ENCODE data around the gene ST8SIA5. TPM values are rescaled to one million over a fixed set of nuclear protein-coding genes. Genes with fewer than 3 reads are reported as not detected.

ST8SIA5 gene
- total RNA-seq, 2 experiments from 2014 or later, result not detected

GRCh38 chr18:46656326-46657114, 100.3 kb downstream of the ST8SIA5 start:
- Mint-ChIP-seq H3K9me3 (no peaks in the 10 kb centered on the region), H3K4me3 (no peak overlapping the region), H3K4me1 (ENCODE audit: low read depth) (no peaks in the 10 kb centered on the region), H3K27ac (no peak overlapping the region), H3K27me3 (ENCODE audit: low read depth) (no peaks in the 10 kb centered on the region), H3K36me3 (ENCODE audit: low read depth) (no peaks in the 10 kb centered on the region)
- no peak for DNase-seq
- intact Hi-C loops (cut with micrococcal nuclease), result no loop called here
- CTCF ChIA-PET, result interaction anchor here (0.7 to 4.0 kb wide), 8 partner anchors 10 to 508 kb away, joined by 3 to 53 read pairs (median 22); a partner anchor contains a TSS

- no peaks in the 10 kb centered on the region for H3K9me3 Mint-ChIP-seq
- H3K36me3 Mint-ChIP-seq (ENCODE audit: low read depth), result no peaks in the 10 kb centered on the region
- DNase-seq, result no peak
- no peak overlapping the region for H3K4me3 Mint-ChIP-seq
- no peak overlapping the region for H3K27ac Mint-ChIP-seq
- no peaks in the 10 kb centered on the region for H3K4me1 Mint-ChIP-seq (ENCODE audit: low read depth)
- CTCF ChIA-PET, result no interaction called here
- H3K27me3 Mint-ChIP-seq (ENCODE audit: low read depth), result no peaks in the 10 kb centered on the region
- intact Hi-C loops (cut with micrococcal nuclease), result no loop called here
Observed at GRCh38 chr18:46652372-46652771, 104.5 kb downstream of the ST8SIA5 start.

DNA sequence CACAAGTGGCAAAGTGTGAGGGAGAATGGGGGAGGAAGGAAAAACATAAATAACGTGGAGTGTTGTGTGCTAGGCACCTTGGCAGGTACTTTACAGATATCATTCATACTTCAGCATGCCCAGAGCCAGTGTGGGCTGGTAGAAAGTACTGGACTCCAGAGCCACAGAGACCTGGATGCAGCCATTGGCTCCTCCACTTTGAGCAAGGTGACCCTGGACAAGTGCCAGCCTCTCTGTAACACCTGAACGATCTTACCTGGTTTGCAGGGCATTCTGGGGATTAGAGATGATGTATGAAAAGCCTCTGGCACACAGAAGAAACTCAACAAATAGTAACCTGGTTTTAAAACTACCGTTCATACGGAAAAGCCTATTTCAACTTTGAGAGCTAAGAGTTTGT, 106.2 kb downstream of the ST8SIA5 start:
- no peak for DNase-seq
- no peaks in the 10 kb centered on the region for H3K9me3 Mint-ChIP-seq
- no peaks in the 10 kb centered on the region for H3K36me3 Mint-ChIP-seq (ENCODE audit: low read depth)
- H3K27ac Mint-ChIP-seq, result no peak overlapping the region
- no peaks in the 10 kb centered on the region for H3K27me3 Mint-ChIP-seq (ENCODE audit: low read depth)
- H3K4me3 Mint-ChIP-seq, result no peak overlapping the region
- no peaks in the 10 kb centered on the region for H3K4me1 Mint-ChIP-seq (ENCODE audit: low read depth)
- CTCF ChIA-PET, result no interaction called here
- intact Hi-C loops (cut with micrococcal nuclease), result no loop called here

DNA sequence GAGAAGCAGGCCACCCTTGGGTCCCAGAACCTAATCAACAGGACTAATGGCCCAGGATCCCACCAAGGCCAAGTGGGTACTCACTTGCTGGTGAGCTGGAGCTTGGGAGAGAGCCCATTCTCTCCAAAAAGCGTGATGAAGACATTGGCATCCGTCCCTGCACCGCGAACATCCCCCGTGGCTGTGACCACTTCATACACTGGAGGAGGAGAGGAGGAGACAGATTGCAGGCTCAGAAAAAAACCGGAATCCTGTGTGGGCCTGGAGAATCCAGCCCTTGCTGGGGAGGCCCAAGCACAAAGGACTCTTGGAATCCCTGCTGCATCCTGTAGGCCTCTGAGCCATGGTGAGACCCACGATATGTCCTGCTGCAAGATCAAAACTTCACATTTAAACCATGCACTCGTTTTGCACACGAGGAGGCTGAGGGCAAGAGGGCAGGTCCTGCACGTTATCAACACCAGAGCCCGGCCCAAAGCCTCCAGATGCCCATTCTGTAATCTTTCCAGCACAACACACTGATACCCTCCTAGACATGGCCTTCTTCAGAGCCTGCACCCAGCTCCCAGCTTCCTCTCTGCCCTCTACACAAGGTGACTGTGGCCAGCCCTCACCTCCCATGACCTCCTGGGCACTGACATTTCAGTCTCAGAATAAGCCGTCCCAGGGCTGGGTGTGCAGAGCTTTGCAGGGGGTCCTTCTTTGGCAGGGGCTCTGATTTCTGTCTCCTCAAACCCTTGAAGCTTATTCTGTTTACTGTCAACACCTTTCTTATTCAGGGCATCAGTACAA, 107.6 kb downstream of the ST8SIA5 start:
- no peak overlapping the region for H3K27ac Mint-ChIP-seq
- intact Hi-C loops (cut with micrococcal nuclease), result no loop called here
- H3K4me3 Mint-ChIP-seq, result no peak overlapping the region
- H3K27me3 Mint-ChIP-seq (ENCODE audit: low read depth), result no peaks in the 10 kb centered on the region
- H3K36me3 Mint-ChIP-seq (ENCODE audit: low read depth), result no peaks in the 10 kb centered on the region
- no peaks in the 10 kb centered on the region for H3K9me3 Mint-ChIP-seq
- H3K4me1 Mint-ChIP-seq (ENCODE audit: low read depth), result no peaks in the 10 kb centered on the region
- CTCF ChIA-PET, result interaction anchor here (2.7 kb wide), 1 partner anchor 9 kb away, joined by 14 read pairs; no protein-coding TSS in a partner anchor
- no peak for DNase-seq

DNA sequence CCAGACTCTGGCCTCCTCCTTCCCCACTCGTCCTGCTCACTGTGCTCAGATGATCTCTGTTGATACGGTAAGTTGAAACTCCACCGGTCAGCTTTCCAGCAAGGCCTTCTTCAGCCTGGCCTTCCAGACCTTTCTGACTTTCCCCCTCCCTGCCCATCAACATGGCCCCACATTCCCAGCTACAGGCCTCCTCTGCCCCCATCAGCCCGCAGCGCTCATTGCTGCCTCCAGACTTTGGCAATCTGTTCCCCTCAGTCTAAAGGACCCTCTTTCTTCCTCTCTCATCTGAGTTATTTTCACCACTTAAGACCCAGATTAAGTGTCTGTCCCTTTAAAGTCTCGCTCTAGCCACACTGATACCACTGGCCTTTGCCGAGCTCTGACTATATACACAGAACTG, 110.4 kb downstream of the ST8SIA5 start:
- Mint-ChIP-seq H3K9me3 (no peaks in the 10 kb centered on the region), H3K4me1 (ENCODE audit: low read depth) (no peaks in the 10 kb centered on the region), H3K27ac (no peak overlapping the region), H3K36me3 (ENCODE audit: low read depth) (no peaks in the 10 kb centered on the region), H3K27me3 (ENCODE audit: low read depth) (no peaks in the 10 kb centered on the region), H3K4me3 (no peak overlapping the region)
- no peak for DNase-seq
- intact Hi-C loops (cut with micrococcal nuclease), result no loop called here
- CTCF ChIA-PET, result interaction anchor here (0.6 to 1.2 kb wide), 3 partner anchors 9 to 494 kb away, joined by 3 to 6 read pairs (median 3); partner anchors contain the start of gene LOXHD1

DNA sequence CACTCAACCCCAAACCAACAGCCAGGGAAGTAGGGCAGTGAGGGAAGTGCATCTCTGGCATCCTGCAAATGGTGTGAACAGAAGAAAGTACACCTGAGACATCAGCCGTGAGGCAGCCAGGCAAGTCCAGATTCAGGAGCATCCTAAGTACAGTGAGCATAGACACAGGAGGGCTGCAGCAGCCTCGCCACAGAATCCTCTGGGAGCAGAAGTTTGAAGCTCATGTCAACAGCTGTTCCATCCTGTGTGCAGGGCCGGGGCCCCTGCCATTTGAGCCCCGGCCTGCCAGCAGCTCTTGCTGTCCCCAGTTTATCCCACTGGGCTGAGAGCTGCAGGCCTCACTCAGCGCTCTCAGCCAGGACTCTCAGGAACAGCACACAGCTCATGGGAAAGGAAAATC, 114.3 kb downstream of the ST8SIA5 start:
- no peaks in the 10 kb centered on the region for H3K27me3 Mint-ChIP-seq (ENCODE audit: low read depth)
- CTCF ChIA-PET, result interaction anchor here (0.6 to 0.8 kb wide), 2 partner anchors 100 to 278 kb away, joined by 3 read pairs; no protein-coding TSS in a partner anchor
- no peaks in the 10 kb centered on the region for H3K36me3 Mint-ChIP-seq (ENCODE audit: low read depth)
- H3K4me3 Mint-ChIP-seq, result no peak overlapping the region
- H3K9me3 Mint-ChIP-seq, result no peaks in the 10 kb centered on the region
- no peak for DNase-seq
- H3K27ac Mint-ChIP-seq, result no peak overlapping the region
- intact Hi-C loops (cut with micrococcal nuclease), result no loop called here
- no peaks in the 10 kb centered on the region for H3K4me1 Mint-ChIP-seq (ENCODE audit: low read depth)

- Mint-ChIP-seq H3K9me3 (no peaks in the 10 kb centered on the region), H3K27me3 (ENCODE audit: low read depth) (no peaks in the 10 kb centered on the region), H3K27ac (no peak overlapping the region), H3K4me1 (ENCODE audit: low read depth) (no peaks in the 10 kb centered on the region), H3K36me3 (ENCODE audit: low read depth) (no peaks in the 10 kb centered on the region), H3K4me3 (no peak overlapping the region)
- no peak for DNase-seq
- CTCF ChIA-PET, result interaction anchor here (0.5 kb wide), 1 partner anchor 88 kb away, joined by 3 read pairs; no protein-coding TSS in a partner anchor
- intact Hi-C loops (cut with micrococcal nuclease), result no loop called here
Observed at GRCh38 chr18:46641917-46642316, 114.9 kb downstream of the ST8SIA5 start.

DNA sequence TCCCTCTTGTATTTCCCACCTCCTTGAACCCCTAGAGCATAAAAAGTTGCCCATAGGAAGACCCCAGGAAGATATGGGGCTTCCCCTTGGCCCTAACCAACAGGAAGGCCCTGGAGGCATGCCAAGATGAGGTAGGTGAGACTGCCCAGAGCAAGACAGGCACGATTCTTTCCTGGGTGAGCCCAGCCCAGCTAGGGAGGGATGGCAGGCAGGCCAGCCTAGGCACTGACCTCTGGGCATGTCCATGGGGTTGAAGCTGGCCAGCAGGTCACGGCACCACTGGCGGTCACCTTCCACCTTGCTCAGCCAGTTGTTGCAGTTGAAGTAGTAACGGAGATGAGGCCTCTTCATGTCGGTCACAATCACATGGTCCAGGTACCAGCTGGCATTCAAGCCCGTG, 117.5 kb downstream of the ST8SIA5 start:
- intact Hi-C loops (cut with micrococcal nuclease), result no loop called here
- Mint-ChIP-seq H3K27me3 (ENCODE audit: low read depth) (no peaks in the 10 kb centered on the region), H3K27ac (no peak overlapping the region), H3K4me1 (ENCODE audit: low read depth) (peaks cover 2% of the 10 kb centered on the region), H3K9me3 (no peaks in the 10 kb centered on the region), H3K4me3 (no peak overlapping the region), H3K36me3 (ENCODE audit: low read depth) (no peaks in the 10 kb centered on the region)
- CTCF ChIA-PET, result interaction anchor here (0.7 kb wide), 1 partner anchor 182 kb away, joined by 3 read pairs; no protein-coding TSS in a partner anchor
- no peak for DNase-seq

- intact Hi-C loops (cut with micrococcal nuclease), result no loop called here
- DNase-seq, result no peak
- Mint-ChIP-seq H3K27me3 (ENCODE audit: low read depth) (no peaks in the 10 kb centered on the region), H3K27ac (no peak overlapping the region), H3K9me3 (peaks cover 2% of the 10 kb centered on the region), H3K4me1 (ENCODE audit: low read depth) (peaks cover 2% of the 10 kb centered on the region), H3K4me3 (no peak overlapping the region), H3K36me3 (ENCODE audit: low read depth) (no peaks in the 10 kb centered on the region)
- CTCF ChIA-PET, result no interaction called here
Observed at GRCh38 chr18:46636040-46636630, 120.7 kb downstream of the ST8SIA5 start.

GRCh38 chr18:46632401-46633071, 124.3 kb downstream of the ST8SIA5 start:
- CTCF ChIA-PET, result interaction anchor here (1.3 kb wide), 1 partner anchor 10 kb away, joined by 6 read pairs; no protein-coding TSS in a partner anchor
- peaks cover 2% of the 10 kb centered on the region for H3K4me1 Mint-ChIP-seq (ENCODE audit: low read depth)
- H3K9me3 Mint-ChIP-seq, result peaks cover 2% of the 10 kb centered on the region
- H3K27me3 Mint-ChIP-seq (ENCODE audit: low read depth), result no peaks in the 10 kb centered on the region
- no peaks in the 10 kb centered on the region for H3K36me3 Mint-ChIP-seq (ENCODE audit: low read depth)
- intact Hi-C loops (cut with micrococcal nuclease), result no loop called here
- no peak overlapping the region for H3K27ac Mint-ChIP-seq
- no peak for DNase-seq
- H3K4me3 Mint-ChIP-seq, result no peak overlapping the region

- peaks cover 2% of the 10 kb centered on the region for H3K9me3 Mint-ChIP-seq
- intact Hi-C loops (cut with micrococcal nuclease), result no loop called here
- CTCF ChIA-PET, result interaction anchor here (0.6 to 1.6 kb wide), 3 partner anchors 27 to 458 kb away, joined by 3 to 5 read pairs (median 5); a partner anchor contains a TSS
- no peaks in the 10 kb centered on the region for H3K27me3 Mint-ChIP-seq (ENCODE audit: low read depth)
- H3K4me1 Mint-ChIP-seq (ENCODE audit: low read depth), result peaks cover under 1% of the 10 kb centered on the region
- no peak for DNase-seq
- H3K27ac Mint-ChIP-seq, result no peak overlapping the region
- H3K36me3 Mint-ChIP-seq (ENCODE audit: low read depth), result no peaks in the 10 kb centered on the region
- H3K4me3 Mint-ChIP-seq, result no peak overlapping the region
Observed at GRCh38 chr18:46630991-46631390, 125.9 kb downstream of the ST8SIA5 start.

DNA sequence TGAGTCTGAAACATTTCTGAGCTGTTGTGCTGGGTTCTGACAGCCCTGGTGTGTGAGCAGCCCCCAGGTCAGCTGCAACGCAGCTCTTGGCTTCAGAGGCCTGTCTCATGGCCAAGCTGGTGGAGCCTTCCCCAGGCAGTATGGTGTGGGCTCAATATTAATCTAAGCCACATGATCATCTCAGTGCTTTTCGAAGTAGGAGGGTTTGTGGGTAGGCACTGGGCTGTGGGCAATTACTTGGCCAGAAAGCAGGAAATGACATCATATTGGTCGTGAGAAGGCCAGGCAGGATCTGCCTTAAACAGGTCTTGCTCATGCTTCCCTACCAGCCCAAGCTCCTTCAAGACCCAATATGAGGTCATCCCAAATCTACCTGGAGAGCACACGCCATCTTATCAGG, 126.7 kb downstream of the ST8SIA5 start:
- peaks cover 2% of the 10 kb centered on the region for H3K9me3 Mint-ChIP-seq
- no peaks in the 10 kb centered on the region for H3K27me3 Mint-ChIP-seq (ENCODE audit: low read depth)
- no peak overlapping the region for H3K27ac Mint-ChIP-seq
- H3K4me3 Mint-ChIP-seq, result no peak overlapping the region
- H3K4me1 Mint-ChIP-seq (ENCODE audit: low read depth), result no peaks in the 10 kb centered on the region
- no peak for DNase-seq
- no peaks in the 10 kb centered on the region for H3K36me3 Mint-ChIP-seq (ENCODE audit: low read depth)
- CTCF ChIA-PET, result interaction anchor here (1.6 kb wide), 2 partner anchors 28 to 457 kb away, joined by 5 read pairs; a partner anchor contains a TSS
- intact Hi-C loops (cut with micrococcal nuclease), result no loop called here

Measured in activated naive CD4-positive, alpha-beta T cell treated with anti-CD3 and anti-CD28 coated beads for 36 hours (primary cell).